HCT116 (cell line): ENCODE data around the gene MTA1.

ENCODE experiments used
- CBX3 ChIP-seq: IDR thresholded peaks from 2 replicates; pipeline ENCODE4 v1.6.1; 2012; ENCODE audit warnings: low read depth
- EZH2 ChIP-seq: fragments of 200-600 bp; sonication (generic); IDR thresholded peaks from 2 replicates; pipeline ENCODE4 v1.6.1; 2017; ENCODE audit warnings: antibody characterized with exemption, mixed run types
- MAX ChIP-seq: IDR thresholded peaks from 2 replicates; pipeline ENCODE4 v1.6.1; 2012
- POLR2A ChIP-seq: IDR thresholded peaks from 2 replicates; pipeline ENCODE4 v1.7.0; 2011; ENCODE audit warnings: borderline replicate concordance; ENCODE audit not compliant: insufficient read depth, insufficient read length; ENCODE audit errors: extremely low read depth
- RAD21 ChIP-seq: IDR thresholded peaks from 2 replicates; pipeline ENCODE4 v1.6.1; 2012; ENCODE audit warnings: low read depth, mild to moderate bottlenecking
- REST ChIP-seq: IDR thresholded peaks from 2 replicates; pipeline ENCODE4 v1.6.1; 2012; ENCODE audit warnings: low read depth
- SP1 ChIP-seq: IDR thresholded peaks from 2 replicates; pipeline ENCODE4 v1.6.1; 2012; ENCODE audit warnings: low read depth
- ZBTB33 ChIP-seq: IDR thresholded peaks from 2 replicates; pipeline ENCODE4 v1.6.1; 2011; ENCODE audit warnings: mild to moderate bottlenecking, low read length, moderate library complexity; ENCODE audit not compliant: insufficient replicate concordance; ENCODE audit errors: extremely low read depth
- TF ChIP-seq, protein P1 (sequence below), 3 experiments: fragments of 200-600 bp in 1 of 3; sonication (generic) in 1 of 3; IDR thresholded peaks in 2 of 3; conservative IDR thresholded peaks in 1 of 3; 2 replicates each; pipeline ENCODE4 v1.5.1; 2012 to 2017; ENCODE audit warnings: low read depth in 2 of 3, low read length in 2 of 3, antibody characterized with exemption in 1 of 3, borderline replicate concordance in 1 of 3, control low read depth in 1 of 3, mild to moderate bottlenecking in 1 of 3, mixed read lengths in 1 of 3, mixed run types in 1 of 3, moderate library complexity in 1 of 3; ENCODE audit not compliant: insufficient read depth in 1 of 3

GRCh38 chr14:105416671-105417070, 3.0 kb upstream of the MTA1 start:
- no peak for TF ChIP-seq MAX
- no peak for TF ChIP-seq EZH2
- TF ChIP-seq, protein P1, sequence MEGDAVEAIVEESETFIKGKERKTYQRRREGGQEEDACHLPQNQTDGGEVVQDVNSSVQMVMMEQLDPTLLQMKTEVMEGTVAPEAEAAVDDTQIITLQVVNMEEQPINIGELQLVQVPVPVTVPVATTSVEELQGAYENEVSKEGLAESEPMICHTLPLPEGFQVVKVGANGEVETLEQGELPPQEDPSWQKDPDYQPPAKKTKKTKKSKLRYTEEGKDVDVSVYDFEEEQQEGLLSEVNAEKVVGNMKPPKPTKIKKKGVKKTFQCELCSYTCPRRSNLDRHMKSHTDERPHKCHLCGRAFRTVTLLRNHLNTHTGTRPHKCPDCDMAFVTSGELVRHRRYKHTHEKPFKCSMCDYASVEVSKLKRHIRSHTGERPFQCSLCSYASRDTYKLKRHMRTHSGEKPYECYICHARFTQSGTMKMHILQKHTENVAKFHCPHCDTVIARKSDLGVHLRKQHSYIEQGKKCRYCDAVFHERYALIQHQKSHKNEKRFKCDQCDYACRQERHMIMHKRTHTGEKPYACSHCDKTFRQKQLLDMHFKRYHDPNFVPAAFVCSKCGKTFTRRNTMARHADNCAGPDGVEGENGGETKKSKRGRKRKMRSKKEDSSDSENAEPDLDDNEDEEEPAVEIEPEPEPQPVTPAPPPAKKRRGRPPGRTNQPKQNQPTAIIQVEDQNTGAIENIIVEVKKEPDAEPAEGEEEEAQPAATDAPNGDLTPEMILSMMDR (IDR thresholded peaks at IDR 0.05 in 2 of 3, conservative IDR thresholded peaks at IDR 0.05 in 1 of 3; ENCODE audit: borderline replicate concordance in 1 of 3, insufficient read depth in 1 of 3, low read depth in 2 of 3, low read length in 2 of 3) = no peak
- TF ChIP-seq REST = no peak
- no peak for TF ChIP-seq CBX3
- TF ChIP-seq ZBTB33 = no peak
- TF ChIP-seq POLR2A = no peak
- TF ChIP-seq SP1 = no peak
- no peak for TF ChIP-seq RAD21
